ENCODE measurements around the gene RELN. TPM values are rescaled to one million over a fixed set of nuclear protein-coding genes. Genes with fewer than 3 reads are reported as not detected.

The RELN gene
- total RNA-seq, 2 donors from 2014 or later: 3.9 to 8.5 TPM

DNA sequence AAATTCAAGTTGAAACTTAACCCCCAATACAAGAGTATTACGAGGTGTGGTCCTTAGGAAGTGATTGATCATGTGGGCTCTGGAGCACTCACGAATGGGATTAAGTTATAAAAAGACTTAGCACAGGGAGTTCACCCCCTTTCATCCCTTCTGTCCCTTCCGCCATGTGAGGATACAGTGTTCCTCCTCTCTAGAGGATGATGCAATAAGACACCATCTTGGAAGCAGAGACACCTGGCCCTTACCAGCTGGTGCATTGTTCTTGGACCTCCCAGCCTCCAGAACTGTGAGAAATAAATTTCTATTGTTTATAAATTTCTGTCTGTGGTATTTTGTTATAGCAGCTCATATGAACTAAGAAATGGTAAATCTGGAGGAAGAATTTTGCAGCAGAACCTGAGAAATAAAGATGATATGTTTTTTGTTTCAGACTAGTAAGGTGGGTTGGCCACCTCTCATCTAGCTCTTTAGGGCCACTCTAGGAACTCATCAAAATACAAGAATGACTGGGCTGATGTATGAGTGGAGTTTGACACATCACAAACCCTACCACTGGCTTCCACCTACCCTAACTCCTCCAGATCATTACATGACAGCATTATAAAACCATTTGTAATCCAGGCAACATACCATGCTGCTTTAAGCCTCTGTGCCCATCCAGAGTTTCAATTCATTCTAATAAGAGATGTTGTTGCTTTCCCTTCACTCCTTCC, 565.8 kb downstream of the RELN start:
- H3K27ac ChIP-seq (ENCODE audit: low read depth, low read length): no peak overlapping the region
- TF ChIP-seq, protein P1, sequence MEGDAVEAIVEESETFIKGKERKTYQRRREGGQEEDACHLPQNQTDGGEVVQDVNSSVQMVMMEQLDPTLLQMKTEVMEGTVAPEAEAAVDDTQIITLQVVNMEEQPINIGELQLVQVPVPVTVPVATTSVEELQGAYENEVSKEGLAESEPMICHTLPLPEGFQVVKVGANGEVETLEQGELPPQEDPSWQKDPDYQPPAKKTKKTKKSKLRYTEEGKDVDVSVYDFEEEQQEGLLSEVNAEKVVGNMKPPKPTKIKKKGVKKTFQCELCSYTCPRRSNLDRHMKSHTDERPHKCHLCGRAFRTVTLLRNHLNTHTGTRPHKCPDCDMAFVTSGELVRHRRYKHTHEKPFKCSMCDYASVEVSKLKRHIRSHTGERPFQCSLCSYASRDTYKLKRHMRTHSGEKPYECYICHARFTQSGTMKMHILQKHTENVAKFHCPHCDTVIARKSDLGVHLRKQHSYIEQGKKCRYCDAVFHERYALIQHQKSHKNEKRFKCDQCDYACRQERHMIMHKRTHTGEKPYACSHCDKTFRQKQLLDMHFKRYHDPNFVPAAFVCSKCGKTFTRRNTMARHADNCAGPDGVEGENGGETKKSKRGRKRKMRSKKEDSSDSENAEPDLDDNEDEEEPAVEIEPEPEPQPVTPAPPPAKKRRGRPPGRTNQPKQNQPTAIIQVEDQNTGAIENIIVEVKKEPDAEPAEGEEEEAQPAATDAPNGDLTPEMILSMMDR (conservative IDR thresholded peaks at IDR 0.05): no peak
- no peak for DNase-seq
- no peaks in the 10 kb centered on the region for H3K27me3 Mint-ChIP-seq (ENCODE audit: insufficient read depth)
- H3K4me3 ChIP-seq (ENCODE audit: low read length): no peak overlapping the region
- no peaks in the 10 kb centered on the region for H3K9me3 ChIP-seq (ENCODE audit: control insufficient read depth, low read length)
- 85 to 89% methylated on average over 3 of the region's 3 CpGs for WGBS, 2 experiments (ENCODE audit: insufficient coverage in 1 of 2, insufficient read length in 1 of 2)
- H3K27ac Mint-ChIP-seq: no peak overlapping the region
- H3K4me1 Mint-ChIP-seq: no peaks in the 10 kb centered on the region
- no peaks in the 10 kb centered on the region for H3K27me3 ChIP-seq (ENCODE audit: control insufficient read depth, insufficient read depth, low read length, poor library complexity, severe bottlenecking)
- H3K9ac ChIP-seq (ENCODE audit: extremely low read depth, low read length, poor library complexity, severe bottlenecking): no peak overlapping the region
- no peaks in the 10 kb centered on the region for H3K36me3 ChIP-seq (ENCODE audit: control insufficient read depth, insufficient read depth, low read length)
- H3K9me3 Mint-ChIP-seq: no peaks in the 10 kb centered on the region
- no peak overlapping the region for H3K4me3 Mint-ChIP-seq
- no peaks in the 10 kb centered on the region for H3K4me1 ChIP-seq (ENCODE audit: control insufficient read depth, insufficient read depth, low read length)
- H3K36me3 Mint-ChIP-seq (ENCODE audit: low read depth): no peaks in the 10 kb centered on the region

Other genes starting within 250 kb of the RELN start
- 10 to 100 TPM; 22.5 to 22.7 TPM for gene ORC5, start 218.4 kb upstream of the RELN start, total RNA-seq

All from endodermal cell (in vitro differentiated cells).